Activated T-cell treated with anti-CD3 and anti-CD28 coated beads for 4 hours (primary cell): ENCODE data around the gene FHIT.

Experiments
- DNase-seq: peaks from one replicate; pipeline ENCODE4 v3.0.0-alpha.2; 2020

The FHIT gene

DNA sequence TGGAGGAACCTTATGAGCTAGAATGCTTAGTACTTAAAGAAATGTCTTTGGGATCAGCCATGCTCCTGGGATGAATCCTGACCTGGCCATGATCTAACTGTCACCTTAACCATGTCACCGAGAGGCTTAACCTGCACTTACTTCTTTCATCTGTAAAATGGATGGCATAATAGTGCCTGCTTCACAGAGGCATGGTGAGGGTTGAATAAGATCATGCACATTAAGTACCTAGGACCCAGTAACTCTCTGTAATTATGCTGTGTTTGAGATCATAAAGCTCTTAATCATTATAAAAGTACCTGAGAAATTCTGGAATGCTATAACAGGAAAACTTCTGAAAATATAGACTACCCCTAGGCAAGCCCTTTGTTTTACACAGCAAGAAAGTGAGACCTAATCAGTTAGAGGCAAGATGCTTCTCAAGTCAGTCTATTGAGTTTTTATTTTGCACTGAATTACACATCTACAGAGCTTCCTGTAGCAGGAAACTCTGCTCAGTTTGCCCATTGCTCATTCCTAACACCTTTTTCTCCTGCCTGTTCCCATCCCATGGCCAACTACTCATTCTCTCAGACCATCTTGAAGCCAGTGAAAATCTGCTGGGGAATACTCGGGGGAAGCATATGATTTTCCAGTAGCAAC lies 1185.9 kb downstream of the FHIT start:
- DNase-seq: no peak

DNA sequence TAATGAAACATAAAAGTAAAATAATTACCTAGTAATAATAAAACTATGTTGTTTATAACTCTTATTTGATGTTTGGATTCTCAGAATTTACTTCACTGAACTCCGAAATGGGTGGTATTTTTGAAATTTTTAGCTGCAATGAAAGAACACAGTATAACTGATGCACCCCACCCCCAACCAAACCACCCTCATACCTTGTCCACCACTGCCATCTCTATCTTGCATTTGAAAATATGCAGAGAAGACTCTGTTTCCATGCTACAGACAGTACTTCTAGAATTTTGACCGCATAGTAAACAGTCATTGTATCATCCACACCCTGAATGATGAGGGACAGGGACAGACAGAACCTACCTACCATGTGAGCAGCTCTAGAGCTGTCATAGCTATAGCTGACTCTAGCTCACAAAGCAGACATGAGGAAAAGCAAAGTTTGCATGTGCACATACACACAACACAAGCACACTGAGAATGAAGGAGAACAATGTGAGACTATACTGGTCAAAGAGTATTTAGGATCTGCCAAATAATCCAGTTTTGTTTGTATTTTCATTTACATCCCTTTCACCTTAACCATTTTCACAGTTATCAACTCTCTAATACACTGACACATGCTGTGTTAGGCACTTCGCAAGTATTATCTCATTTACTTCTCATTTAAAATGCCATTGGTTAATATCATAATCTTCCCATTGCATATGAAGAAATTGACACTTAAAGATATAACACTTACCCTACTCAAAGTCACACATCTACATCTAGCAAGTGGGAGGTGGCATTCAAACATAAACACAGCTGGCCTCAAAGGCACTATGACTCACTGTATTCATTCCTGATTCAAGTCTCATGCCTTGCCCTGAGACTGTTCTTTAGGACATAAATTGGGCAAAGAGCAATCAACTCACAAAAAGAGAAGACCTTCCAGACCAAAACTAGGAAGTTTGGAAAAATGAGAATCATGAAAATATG lies 1186.8 kb downstream of the FHIT start:
- no peak for DNase-seq

DNA sequence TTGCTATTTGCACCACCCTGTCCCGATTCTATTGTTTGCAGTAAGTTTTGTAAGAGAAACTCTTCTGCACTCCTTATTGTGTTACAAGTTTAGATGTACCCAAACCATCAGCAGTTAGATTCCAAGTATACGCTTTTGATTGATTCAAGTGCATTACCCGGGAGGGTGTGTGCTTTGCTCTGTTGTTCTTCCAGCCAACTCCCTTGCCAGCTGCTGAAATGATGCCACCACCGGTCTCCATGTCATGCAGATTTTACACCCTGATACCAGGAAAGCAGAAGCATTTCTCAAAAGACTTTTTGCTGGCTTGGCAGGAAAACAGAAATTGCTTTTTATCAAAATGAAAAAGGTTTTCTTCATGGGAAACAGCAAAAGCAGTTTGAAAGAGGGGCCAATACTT lies 1194.8 kb downstream of the FHIT start:
- DNase-seq: no peak

DNA sequence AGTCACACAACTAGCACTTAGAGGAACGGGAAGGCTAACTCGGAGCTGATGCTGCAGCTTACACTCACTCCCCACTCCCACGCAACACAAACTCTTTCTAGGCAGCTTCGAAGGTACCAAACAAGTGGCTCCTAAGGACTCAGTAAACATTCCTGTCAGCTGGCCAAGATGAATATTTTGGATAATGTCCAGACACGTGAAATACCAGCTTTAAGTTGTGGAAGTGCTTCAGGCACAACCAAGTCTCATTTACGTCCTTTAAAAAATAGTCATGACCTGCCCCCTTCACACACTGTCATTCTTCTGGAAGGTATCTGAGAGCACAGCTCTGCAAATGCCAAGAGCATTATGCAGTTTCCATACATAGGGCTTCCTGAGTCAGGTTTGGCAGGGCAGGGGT lies 1195.5 kb downstream of the FHIT start:
- DNase-seq: no peak

DNA sequence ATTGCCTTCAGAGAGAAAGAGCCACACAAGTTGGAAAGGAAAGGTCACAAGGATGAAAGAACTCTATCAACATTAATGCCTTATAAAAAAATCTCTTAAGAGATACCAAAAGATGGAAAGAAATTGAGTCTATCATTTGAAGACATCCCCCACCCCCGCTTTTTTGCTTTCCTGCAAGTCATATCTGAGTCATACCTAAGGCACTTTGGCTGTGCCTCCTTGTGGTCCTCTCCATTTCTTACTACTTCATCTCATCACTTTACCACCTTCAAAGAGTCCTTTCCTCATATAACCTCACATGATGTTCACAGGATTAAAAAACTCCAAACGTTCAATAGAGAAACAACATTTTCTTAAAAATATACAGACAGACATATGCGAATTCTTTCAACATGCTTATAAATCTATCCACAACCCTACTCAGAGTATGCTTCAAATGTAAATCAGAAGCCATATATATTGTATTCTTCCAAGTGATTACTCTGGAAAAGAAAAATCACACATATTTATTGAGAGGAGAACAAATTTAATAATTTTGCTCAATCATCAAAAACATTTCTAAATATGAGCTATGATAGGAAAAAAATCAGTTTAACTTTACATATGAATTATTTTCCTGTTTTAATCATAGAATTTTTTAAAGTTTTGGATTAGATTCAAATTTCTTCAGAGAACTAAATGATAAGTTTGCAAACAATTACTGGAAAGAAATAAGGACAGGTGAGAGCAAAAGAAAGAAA lies 1197.6 kb downstream of the FHIT start:
- DNase-seq: peak; percentile 47

DNA sequence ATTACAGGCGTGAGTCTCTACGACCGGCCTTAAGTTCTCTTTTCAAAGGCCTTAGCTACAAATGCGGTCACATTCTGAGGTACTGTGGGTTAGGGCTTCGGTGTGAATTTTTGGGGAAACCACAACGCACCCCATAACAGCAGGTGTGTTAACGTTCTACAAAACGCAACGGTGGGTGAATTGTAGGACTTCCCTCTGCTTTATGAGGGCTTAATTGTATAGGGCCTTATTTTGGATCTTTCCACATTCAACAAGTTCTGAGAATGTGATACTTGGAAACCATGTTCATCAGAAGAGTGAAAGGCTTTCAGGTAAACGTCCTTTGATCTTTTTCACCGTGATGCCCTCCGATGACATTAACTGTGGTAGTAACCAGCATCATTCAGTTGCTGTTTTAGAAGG lies 1202.8 kb downstream of the FHIT start:
- DNase-seq: no peak

DNA sequence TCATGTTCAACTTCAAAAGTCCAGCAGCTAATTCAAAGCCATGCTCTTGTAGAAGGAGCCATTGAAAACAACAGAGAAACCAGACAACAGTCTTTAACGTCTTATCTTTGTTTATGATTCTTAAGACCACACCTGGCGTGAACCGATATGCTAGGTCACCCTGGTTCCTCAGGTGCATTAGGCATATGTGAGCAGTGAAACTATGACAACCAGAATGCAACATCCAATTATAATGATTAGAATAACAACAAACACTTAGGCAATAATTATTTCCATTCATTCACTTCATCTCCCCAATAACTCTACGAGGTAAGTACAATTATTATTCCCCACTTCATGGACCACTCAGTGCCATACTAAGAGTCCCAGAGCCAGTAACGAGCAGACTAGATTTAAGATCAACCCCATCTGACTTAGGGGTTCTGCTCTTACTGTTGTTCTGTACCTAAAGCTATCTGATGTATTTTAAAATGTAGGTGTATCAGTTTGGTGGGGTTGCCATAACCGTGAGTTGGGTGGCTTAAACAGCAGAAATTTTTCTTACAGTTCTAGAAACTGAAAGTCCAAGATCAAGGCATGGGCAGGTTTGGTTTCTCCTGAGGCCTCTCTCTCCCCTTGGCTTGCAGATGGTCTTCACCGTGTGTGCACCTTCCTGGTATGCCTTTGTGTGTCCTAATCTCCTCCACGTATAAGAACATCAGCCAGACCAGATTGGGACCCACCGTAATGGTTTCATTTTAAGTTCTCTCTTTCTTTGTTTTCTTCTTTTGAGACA lies 1203.6 kb downstream of the FHIT start:
- DNase-seq: no peak

DNA sequence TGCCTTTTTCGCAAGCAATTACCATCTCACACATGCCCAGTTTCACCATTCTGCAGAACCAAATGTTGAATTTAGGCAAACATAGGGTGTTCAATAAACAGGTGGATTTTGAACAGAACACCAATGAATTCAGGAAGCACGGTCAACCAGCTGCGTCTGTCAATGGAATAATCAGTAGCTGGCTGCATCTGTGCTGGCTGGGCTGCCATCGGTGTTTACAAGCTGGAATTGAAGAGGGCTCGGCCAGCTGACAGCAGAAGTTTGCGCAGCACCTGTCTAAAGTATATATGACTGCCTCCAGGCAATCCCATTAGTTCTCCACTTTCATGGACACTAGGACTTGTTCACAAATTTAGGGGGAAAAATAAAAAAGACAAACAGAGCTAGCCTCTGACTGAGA lies 1205.0 kb downstream of the FHIT start:
- DNase-seq: no peak

DNA sequence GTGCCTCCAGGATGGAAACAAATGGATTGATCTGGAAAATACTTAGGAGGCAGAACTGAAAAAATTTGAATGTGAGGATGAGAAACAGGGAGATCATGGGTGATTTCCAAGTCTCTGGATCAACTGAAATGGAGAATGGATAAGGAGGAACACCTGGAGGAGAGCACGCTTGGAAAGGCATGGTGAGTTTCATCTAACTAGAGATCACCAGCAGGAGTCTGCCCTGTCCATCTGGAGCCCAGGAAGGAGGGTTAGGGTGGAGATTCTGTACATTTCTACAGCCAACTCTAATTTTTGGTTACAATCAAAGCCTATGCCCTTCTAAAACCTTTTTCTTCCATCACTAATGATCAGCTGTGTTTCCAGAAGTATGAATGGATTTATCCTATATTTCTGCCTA lies 1205.6 kb downstream of the FHIT start:
- DNase-seq: no peak

DNA sequence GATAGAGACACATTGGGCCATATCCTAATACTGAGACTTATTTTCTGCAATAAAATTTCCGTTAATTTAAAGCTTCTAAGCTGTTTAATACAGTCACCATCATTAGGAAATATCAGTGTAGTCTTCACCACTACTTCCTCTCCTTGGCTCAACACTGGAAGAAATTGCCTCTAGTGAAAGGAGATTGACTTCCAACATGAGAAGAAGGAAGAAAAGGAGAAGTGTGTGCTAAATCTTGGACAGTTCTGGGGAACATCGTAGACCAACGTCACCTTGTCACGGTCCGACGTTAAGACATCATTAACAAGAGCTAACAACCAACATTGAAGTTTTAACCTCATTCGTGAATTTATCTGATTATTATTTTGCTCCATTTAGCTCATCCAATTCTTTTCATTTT lies 1214.4 kb downstream of the FHIT start:
- no peak for DNase-seq

DNA sequence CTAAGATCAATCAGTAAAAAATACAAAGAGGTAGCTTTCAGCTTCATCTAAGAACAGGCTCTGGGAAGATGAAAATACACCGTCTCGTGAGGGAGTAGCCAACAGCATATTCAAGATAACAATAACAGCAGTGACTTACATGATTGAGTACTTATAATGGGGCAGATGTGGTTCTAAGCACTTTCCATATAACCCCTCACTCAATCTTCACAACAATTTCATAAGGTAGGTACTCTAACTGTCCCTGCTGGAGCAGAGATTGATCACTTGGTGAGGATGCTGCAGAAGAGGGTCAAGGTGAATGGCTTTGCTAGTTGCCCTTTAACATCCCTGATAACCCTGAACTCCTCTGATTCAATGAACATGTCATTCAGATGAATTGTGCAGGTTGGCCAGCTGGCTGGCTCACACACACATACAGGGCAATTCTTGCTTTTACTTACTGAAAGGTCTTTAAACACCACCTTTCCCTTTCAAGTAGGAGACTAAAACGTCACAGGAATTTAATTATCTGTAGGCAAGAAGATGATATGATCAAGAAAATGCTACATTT lies 1217.3 kb downstream of the FHIT start:
- DNase-seq: no peak

DNA sequence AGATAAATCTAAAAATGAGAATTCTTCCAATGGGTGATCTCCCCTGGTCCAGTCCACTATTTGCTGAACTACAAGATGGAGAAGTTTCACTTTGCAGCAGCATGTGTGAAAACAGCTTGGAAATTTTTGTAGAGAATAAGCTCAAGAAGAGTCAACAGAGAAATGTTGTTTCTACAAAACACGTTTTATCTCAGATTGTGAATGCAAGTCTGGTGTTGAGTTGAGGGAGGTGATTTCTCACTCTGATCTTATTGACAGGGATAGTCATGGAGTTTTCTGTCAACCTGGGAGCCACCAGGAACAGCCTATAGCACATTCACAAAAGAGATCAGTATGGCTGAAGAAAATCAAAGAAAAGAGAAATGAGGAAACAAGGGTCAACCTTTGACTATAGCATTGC lies 1220.3 kb downstream of the FHIT start:
- no peak for DNase-seq

DNA sequence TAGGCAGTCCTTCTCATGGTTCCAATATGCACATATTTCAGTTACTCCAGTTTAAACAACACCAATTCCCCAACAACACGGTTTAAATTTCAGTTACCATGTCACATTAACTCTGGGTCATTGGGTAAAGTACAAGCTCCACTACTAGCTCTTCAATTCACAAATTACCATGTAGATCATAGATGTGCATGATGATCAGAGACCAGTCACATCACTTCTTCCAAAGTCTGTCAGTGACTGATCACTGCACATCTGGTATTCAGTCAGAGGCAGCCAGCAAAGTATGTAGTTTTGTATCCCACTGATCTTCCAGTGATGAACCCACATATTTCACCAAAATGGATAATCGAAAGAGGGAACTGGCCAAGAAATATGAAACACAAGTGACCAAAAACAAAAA lies 1223.0 kb downstream of the FHIT start:
- DNase-seq: no peak

DNA sequence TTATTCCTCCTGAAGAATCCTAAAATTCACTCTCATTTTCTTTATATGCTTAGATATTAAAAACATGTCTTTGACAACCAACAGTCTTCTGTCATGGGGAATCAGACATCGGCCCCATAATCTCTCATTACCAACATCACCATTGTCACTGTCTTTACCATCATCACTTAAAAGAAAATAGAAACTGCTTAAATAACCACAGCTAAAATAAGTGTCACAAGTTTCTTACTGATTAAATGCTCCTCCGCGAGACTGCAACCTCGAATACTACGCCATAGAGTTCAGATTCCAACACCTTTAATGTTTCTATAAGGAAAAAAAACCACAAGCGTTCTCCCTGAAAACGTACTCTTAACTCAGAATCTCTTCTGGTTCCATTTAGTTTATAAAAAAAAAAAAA lies 1223.9 kb downstream of the FHIT start:
- no peak for DNase-seq

DNA sequence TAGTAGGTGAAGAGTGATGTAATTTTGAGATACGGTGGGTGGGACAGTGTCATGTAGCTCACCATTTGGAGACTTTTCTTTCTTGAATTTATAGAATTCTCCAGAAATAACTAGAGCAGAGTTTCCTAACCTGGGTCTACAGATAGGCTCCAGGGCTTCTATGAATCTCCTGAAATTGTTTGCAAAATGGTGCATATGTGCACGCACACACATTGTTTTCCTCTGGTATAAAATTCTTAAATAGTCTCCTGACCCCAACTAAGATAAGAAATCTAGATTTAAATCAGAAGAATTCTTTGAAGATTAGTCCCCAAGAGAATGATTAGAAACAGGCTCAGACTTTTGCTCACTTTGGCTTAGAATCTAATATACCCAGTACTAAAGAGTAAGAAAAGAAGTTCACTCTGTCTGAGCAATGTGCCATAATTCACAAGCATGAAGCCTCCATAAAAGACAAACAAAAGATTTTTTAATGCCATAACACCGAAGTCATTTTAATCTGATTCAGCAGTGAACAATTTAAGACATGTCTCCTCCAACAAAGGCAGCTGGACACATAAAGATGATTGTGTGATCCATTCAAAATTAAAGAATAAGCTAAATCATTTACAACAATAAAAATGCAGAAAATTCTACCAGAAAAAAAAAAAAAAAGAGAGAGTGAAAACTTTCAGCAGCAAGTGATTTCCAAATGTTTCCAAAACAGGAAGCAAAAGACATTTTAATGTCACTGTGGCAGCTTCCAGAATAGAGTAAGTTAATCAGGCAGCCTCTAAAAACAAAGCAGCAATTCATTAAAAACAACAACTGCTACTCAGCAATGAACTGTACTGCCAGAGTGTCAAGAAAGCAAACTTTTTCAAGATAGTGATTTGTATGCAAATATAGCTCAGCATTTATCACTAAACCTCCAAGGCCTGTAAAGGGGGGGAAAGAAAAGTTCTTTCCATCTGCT lies 1225.9 kb downstream of the FHIT start:
- no peak for DNase-seq

DNA sequence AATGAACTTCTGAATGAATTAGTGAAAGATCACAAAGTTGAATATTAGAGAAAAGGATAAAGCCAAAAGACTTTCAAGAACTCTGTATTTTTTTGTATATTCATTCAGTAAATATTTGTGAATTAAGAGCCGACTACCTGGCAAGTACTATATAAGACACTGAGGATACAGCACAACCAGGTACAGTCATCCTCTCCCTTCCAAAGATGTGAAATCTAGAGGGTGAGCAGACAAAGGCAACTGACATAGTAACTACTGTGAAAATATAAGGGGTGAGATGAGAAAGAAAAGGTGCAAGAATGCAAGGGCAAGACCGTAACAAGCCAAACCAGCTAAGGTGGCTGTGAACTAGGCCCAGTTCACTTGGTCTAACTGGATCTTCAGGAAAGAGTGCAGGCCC lies 1226.9 kb downstream of the FHIT start:
- no peak for DNase-seq

DNA sequence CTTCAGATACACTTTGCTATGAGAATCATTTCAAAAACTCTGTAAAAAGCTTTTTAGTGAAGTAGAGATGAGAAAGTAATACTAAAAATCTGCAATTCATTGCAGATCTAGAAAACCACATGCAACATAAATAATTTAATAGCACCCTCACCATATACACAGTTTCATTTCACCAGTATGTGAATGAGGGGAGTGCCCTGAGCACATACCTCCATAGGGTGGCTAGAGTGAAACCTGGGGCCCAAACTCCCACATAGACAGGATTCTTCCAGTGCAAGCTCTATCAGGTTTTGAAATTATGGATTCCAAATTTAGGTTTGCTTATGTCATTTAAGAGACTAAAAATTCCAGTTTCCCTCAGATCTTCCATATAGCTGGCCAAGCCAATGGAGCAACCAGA lies 1228.1 kb downstream of the FHIT start:
- DNase-seq: no peak

DNA sequence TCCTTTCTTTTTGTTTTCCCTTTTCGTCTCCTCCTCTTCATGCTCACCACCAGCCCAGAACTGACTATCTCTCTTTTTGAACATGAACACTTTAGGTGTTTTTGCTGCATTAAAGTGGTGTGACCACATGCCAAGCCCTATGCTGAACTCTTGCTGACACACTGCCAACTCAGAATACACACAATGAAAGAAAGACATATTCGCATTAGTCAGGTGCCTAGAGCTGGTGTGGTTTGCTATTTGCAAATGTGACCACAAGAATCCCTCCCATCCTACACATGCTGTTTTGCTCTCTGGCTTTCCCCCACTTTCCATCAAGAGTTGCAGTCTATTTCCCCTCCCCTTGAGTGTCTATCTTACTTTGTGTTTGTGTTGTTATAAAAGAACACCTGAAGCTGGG lies 1233.6 kb downstream of the FHIT start:
- peak; percentile 23 for DNase-seq

DNA sequence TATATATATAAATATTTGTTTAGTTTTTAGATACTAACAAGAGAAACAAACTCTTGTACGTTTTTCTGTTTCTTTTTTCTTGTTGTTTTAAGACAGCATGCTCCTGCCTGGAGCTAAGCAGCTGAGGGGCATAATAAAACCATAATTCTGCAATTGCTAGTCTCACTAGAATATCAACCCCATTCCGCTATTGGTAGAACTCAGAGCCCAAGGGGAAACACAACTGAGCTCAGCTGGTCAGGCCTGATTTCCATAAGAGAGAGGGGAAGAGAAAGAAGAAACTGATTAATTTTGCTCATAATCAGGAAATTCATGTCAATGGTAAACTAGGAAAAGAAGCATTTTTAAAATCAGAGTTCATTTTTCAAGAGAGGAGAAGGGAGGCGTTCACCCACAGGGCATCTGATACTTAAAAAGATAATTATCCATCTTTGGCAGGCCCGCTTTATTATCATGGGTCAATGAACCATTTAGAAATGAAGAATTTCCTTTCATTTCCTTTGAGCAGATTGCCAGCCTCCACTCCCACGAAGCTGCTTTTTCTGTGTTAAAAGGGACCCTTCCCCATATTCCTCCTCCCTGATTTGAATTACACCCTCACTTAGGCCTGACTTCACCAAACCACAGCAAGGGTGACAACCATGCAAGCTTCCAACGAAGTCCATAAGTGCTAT lies 1236.1 kb downstream of the FHIT start:
- no peak for DNase-seq

DNA sequence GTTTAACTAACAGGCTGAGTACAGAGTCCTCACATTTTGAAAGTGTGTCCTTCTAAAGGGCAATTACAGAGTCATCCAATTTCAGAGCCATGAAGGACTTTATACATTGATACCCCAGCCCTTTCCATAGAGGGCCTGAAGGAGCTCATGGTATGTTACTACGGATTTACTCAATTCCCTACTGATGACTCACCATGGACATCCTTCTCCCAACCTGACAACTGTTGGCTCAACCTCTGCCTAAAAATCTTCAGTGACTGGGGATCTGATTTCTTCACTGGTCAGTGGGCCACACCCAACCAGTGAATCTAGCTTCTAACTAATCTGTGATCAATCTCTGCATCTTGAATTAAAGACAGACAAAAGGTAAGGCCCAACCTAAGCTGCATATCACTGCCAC lies 1238.0 kb downstream of the FHIT start:
- DNase-seq: no peak

DNA sequence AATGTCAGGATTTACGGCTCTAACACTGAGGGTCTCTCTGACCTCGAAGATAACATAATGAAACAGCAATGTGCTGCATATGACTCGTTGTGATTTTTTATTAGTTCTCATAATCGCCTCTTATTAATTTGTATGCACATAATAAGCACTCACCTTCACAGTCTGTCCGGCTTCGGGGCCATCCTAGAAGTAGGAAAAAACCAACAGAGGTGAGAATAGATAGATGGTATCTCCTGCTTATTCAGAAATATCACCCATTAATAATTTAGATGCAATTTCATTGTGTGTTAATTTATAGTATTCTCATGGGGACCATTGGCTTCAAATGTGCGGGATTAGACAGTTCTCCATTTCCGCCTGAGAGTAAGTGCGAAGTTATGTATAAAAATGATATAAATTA lies 1240.0 kb downstream of the FHIT start:
- no peak for DNase-seq
